GM18498 (cell line): ENCODE results near the gene PSORS1C2.
"Not testable (repeated sequence)": the region's sequence is repeated elsewhere in the genome, so short reads cannot be mapped to it uniquely, and the experiment has no call there.

Experiments
- ATAC-seq: cut with Tn5 transposase; IDR thresholded peaks from one replicate; pipeline ENCODE4 v1.9.1; 2021; ENCODE audit warnings: mild to moderate bottlenecking, moderate library complexity; ENCODE audit not compliant: unreplicated experiment

The PSORS1C2 gene

GRCh38 chr6:31138982-31139381 is at the start of gene PSORS1C2:
TSS of gene PSORS1C2 (minus strand) at chr6:31139066. CDS start at chr6:31139026, 40 bp downstream.
- ATAC-seq, result no peak

DNA sequence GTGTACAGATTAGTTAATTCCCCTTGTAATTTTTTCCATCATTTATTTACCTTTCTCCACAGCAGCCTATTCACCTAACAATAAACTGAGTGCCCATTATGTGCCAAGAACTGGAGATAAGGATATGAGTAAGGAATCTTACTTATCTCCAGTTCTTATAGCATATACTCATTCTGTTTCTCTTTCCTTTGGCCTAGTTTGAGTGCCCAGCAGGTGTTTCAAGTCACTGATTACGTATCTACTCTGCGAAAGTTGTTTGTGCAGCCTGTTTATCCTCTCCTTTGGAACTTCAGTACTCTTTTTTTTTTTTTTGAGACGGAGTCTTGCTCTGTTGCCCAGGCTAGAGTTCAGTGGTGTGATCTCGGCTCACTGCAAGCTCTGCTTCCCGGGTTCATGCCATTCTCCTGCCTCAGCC is 48.9 kb upstream of the PSORS1C2 start:
- no peak for ATAC-seq

DNA sequence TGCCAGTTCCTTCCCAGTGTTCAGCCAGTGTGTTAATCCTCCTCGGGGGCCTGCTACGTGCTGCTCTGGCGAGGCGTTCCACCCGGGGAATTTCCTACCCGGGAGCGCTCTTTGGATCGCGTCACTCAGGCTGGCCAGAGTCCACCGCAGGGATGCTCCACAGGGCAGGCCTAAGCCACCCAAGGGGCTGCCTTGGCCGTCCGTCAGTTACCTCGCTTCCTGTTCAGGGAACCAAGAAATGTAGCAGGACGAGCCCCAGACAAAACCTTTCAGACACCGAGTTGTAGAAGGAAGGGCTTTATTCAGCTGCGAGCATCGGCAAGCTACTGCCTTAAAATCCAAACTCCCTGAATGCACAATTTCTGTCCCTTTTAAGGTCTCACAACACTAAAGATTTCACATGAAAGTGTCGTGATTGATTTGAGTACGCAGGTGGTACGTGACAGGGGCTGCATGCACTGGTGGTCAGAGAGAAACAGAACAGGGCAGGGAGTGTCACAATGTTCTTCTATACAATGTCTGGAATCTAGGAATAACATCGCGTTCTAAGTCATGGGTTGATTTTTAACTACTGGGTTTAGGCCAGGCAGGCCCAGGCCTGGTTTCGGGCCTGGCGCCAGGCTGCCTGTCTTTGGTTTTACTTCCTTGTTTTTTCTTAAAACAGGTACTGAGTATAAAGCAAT is 47.3 kb upstream of the PSORS1C2 start:
- ATAC-seq, result no peak

- ATAC-seq, result not testable (repeated sequence)
These were observed 46.8 kb upstream of the PSORS1C2 start for GRCh38 chr6:31185695-31186051.

- not testable (repeated sequence) for ATAC-seq
These were observed 45.0 kb upstream of the PSORS1C2 start for GRCh38 chr6:31183859-31184258.

DNA sequence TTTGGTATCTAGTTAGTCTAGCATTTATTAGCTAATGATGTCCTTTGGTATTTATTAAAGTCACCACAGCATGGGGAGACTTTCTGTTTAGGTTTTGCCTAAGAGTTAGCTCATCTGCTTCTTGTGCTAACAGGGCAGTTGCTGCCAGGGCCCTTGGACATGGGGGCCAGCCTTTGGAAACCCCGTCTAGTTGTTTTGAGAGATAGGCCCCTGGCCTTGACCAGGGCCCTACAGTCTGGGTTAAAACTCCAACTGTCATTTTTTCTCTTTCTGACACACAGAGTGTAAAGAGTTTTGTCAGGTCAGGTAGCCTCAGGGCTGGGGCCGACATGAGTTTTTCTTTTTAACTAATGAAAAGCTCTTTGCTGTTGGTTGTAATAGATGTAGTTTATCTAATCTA is 44.4 kb upstream of the PSORS1C2 start:
- not testable (repeated sequence) for ATAC-seq

DNA sequence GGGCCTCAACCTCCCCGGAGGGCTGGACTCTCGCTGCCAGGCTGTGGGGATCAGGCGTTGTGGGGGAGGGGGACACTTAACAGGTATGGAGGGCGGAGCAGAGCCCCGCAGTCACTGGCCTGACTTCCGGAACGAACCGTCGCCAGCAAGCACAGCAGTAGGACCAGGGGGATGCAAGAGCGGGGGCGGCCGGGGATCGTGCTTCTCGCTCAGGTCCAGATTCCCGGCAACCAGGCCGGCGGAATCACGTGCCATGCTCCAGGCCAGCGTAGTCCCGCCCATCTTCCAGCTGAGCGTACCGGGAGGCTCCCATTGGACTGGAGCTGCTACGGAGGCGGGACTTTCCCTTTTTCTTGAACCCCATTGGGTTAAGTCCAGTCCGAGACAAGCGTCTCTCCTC is 41.6 kb upstream of the PSORS1C2 start:
- ATAC-seq, result peak; percentile 82

GRCh38 chr6:31179896-31180295 is 41.0 kb upstream of the PSORS1C2 start:
- ATAC-seq, result no peak

DNA sequence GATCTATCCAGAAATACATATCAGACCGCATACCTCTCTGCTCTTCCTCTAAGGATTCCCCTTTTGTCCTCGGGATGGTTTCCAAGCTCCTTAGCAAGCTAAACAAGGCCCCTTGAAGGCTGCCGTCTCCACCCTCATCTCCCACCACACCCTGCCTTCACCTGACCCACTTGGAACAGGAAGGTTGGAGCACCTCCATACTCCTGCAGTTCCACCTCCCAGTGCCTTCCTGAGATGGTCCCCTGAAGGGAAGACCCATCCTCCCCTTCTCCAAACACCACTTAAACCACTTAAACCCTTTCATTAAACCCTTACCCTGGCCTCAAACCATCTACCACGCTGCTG is 40.1 kb upstream of the PSORS1C2 start:
- ATAC-seq, result no peak

GRCh38 chr6:31178143-31179041 is 39.5 kb upstream of the PSORS1C2 start:
- no peak for ATAC-seq

DNA sequence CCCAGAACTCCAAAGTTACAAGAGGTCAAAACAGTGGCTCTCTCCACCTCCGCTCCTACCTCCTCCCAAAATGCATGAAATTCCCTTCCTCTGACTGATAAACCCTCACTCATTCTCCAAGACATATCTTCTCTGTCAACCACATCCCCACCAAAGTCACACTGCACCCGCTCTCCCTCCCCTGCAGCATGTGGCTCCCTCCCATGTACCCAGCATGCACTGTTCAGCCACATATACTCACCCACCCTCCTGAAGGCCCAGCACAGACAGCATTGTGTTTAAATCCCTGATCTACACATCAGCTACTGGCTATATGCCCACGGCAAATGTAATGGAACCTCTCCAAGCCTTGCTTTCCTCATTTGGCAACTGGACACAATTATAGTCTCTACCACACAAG is 37.1 kb upstream of the PSORS1C2 start:
- ATAC-seq, result no peak

DNA sequence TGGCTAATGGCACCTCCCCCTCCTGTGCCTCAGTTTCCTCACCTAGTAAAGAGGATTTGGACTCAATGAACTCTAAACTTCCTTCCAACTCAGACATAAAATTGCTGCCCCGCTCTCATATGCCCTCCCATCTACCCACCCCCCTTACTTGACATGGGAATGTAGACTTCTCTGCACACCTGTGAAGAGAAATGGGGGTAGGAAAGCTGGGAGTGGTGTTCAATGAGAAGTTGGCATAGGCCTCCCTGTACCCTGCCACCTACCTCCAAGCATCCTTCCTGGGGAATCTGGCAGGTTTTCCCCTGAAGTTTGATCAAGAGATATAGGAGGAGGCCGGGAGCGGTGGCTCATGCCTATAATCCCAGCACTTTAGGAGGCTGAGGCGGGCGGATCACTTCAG is 35.5 kb upstream of the PSORS1C2 start:
- no peak for ATAC-seq

- ATAC-seq, result no peak
These were observed 34.5 kb upstream of the PSORS1C2 start for GRCh38 chr6:31173406-31173805.

DNA sequence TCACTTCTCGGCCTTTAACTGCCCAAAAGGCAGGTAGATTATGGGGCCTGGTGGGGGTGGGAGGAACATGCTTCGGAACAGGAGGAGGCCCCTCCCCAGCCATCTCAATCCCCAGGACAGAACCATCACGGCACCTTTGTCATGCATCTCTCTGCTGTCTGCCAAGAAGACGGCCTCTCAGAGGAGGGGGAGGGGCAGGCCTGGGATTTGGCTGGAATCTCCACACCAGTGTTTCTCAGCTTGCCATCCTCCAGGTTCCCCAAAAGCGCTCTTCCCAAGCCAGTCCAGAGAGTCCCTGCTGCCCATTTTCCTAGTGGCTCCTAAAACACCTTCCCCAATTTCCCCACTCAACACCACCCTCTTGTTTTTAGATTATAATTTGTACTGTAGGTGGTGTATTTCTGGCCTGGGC is 34.1 kb upstream of the PSORS1C2 start:
- ATAC-seq, result no peak

DNA sequence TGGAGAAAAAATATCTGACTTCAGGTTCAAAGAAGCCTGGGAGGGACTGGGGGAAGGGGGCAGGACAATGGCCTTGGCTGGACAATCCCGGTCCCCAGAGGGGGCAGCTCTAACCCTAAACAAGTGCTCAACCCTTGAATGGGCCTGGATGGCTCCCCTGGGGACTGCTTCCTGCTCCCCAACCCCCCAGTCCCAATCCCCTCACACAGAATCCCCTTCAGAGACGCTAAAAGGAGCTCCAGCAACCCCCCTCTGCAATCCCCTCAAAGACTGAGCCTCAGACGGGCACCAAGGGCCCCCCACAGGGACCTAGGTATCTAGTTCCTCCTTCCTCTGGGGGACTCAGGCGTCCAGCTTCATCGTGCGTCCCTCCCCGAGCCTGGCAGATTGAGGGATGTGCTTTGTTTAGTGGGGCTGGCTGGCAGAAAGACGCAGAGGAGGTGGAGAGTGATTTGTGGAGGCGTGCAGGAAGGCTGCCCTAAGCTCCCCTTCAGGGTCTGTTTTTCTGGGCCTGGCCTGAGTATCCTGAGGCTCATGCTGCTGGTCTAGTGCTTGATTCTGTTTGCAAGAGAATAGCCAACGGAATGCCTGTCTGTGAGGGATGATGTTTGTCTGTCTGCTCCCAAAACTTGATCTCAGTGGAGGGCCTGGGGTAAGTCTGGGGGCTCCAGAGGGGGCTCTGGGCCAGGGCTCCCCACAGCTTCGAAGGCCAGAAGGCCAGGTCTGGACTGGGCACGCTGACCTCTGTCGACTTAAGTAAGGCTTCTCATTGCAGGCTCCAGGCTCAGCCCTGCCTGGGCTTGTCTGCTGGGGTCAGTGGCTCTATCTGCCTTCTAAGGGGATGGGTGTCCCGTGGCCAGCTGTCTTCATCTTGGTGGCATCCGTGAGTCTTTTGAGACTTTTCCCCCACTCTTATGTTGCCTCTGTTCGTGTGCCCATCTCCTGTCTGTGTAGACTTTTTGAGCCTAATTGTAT is 33.4 kb upstream of the PSORS1C2 start:
- no peak for ATAC-seq

GRCh38 chr6:31170987-31171671 is 32.3 kb upstream of the PSORS1C2 start:
- ATAC-seq, result no peak

- ATAC-seq, result no peak
These were observed 31.7 kb upstream of the PSORS1C2 start, which contains the start of gene POU5F1 for GRCh38 chr6:31170600-31170881. TSS of gene POU5F1 (minus strand) at chr6:31170682. CDS start at chr6:31170620, 62 bp downstream.

DNA sequence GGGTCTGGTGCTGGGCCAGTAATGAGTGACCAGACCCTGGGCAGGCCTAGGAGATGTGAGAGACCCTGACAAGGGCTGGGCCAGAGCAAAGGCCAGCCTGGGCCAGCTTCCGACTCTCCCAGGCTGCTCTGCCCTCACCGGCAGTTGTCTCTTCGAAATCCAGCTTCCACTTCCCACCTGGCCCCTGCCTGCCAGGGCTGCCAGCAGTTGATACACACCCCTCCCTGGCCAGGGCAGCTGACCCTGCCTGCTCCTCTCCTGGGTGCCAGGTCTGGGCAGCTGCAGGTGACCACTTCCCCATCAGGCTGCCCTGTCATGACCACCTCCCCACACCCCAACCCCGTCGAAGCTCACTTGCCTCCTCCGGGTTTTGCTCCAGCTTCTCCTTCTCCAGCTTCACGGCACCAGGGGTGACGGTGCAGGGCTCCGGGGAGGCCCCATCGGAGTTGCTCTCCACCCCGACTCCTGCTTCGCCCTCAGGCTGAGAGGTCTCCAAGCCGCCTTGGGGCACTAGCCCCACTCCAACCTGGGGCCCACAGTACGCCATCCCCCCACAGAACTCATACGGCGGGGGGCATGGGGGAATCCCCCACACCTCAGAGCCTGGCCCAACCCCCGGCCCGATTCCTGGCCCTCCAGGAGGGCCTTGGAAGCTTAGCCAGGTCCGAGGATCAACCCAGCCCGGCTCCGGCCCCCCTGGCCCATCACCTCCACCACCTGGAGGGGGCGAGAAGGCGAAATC is 31.2 kb upstream of the PSORS1C2 start:
- not testable (repeated sequence) for ATAC-seq

- no peak for ATAC-seq
These were observed 30.4 kb upstream of the PSORS1C2 start for GRCh38 chr6:31169123-31169857.
